GM20000 (cell line): Measurements from ENCODE around the gene SLC25A26.
"Not testable (repeated sequence)": the region's sequence is repeated elsewhere in the genome, so short reads cannot be mapped to it uniquely, and the experiment has no call there.

Source experiments
- DNase-seq: peaks from one replicate; pipeline ENCODE4 v3.0.0; 2012; ENCODE audit warnings: low spot score
- CTCF ChIP-seq: IDR thresholded peaks from 2 replicates; pipeline ENCODE4 v1.5.1; 2012; ENCODE audit warnings: mild to moderate bottlenecking, control low read depth; ENCODE audit errors: extremely low read depth, missing control alignments

The SLC25A26 gene

DNA sequence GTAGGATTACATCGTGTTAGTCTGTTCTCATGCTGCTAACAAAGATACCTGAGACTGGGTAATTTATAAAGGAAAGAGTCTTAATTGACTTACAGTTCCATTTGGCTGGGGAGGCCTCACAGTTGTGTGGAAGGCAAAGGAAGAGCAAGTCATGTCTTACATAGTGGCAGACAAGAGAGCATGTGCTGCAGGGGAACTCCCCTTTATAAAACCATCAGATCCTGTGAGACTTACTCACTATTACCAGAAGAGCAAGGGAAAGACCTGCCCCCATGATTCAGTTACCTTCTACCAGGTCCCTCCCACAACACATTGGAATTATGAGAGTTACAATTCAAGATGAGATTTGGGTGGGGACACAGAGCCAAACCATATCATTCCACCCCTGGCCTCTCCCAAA is 3.4 kb downstream of the SLC25A26 start:
- DNase-seq: no peak

DNA sequence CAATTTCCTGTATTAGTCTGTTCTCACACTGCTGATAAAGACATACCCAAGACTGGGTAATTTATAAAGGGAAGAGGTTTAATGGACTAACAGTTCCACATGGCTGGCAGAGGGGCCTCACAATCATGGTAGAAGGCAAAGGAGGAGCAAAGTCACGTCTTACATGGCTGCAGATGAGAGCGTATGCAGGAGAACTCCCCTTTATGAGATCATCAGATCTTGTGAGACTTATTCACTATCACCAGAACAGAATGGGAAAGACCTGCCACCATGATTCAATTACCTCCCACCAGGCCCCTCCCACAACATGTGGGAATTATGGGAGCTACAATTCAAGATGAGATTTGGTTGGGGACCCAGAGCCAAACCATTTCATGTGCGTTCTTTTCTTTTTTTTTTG is 5.3 kb downstream of the SLC25A26 start:
- not testable (repeated sequence) for DNase-seq

More for the DNA sequence above, 3.4 kb downstream of the SLC25A26 start:
- TF ChIP-seq CTCF: no peak

- no peak for DNase-seq
- TF ChIP-seq CTCF: no peak
Measured at GRCh38 chr3:66227051-66227450, 6.2 kb downstream of the SLC25A26 start.

- no peak for DNase-seq
- no peak for TF ChIP-seq CTCF
Measured at GRCh38 chr3:66227915-66228314, 7.1 kb downstream of the SLC25A26 start.

- no peak for TF ChIP-seq CTCF
- DNase-seq: no peak
Measured at GRCh38 chr3:66228707-66229106, 7.9 kb downstream of the SLC25A26 start.

DNA sequence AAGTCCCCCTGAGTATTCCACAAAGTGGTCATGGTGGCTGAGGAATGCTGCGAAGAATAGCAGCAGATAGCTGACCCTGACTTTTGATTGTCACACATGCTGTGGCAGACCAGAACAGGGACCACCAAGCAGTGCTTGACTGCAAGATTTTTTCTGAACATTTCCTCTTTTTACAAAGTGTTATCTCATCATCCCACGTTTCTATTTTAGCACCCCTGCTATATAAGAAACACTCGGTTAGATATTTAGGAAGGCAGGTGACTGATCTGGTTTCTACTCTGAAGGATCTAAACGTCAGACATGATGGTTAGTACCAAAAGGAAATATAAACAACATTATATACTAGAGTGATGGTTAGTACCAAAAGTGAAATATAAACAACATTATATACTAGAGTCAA is 9.1 kb downstream of the SLC25A26 start:
- TF ChIP-seq CTCF: no peak

GRCh38 chr3:66233033-66233432 is 12.2 kb downstream of the SLC25A26 start:
- TF ChIP-seq CTCF: no peak
- DNase-seq: no peak

More for the DNA sequence above, 9.1 kb downstream of the SLC25A26 start:
- no peak for DNase-seq

- no peak for DNase-seq
- TF ChIP-seq CTCF: no peak
Measured at GRCh38 chr3:66236281-66236680, 15.5 kb downstream of the SLC25A26 start.
